ENCODE data around the gene EIF2D.

The EIF2D gene

DNA sequence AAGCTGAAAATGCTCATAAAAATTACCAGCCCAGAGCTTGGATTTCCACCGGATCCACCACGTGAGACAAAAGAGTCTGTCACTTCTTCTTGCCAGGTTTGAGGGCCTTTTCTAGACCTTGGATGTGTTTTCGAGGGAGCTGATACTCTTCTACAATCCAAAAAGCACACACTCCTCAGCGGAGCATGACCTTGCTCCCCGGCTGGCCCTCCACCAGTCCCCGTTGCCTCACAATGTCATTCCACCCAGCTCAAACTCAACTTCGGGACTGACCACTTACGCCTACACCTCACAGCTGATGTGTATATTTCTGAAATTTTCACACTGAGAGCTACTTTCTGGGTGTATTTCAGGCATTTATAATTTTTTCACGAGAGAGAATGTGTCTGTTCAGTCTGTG lies 20.6 kb downstream of the EIF2D start:
- Histone ChIP-seq H3K9me3 (ENCODE audit: control insufficient read depth, low read length) (no peaks in the 10 kb centered on the region), H3K9ac (ENCODE audit: low read length) (no peak overlapping the region), H3K36me3 (ENCODE audit: control insufficient read depth, insufficient read depth, low read length) (peaks cover 2% of the 10 kb centered on the region), H3K4me1 (ENCODE audit: control insufficient read depth, insufficient read depth, low read length) (no peaks in the 10 kb centered on the region), H3K4me3 (ENCODE audit: low read length) (no peak overlapping the region), H3K27me3 (ENCODE audit: control insufficient read depth, insufficient read depth, low read length) (no peaks in the 10 kb centered on the region)

DNA sequence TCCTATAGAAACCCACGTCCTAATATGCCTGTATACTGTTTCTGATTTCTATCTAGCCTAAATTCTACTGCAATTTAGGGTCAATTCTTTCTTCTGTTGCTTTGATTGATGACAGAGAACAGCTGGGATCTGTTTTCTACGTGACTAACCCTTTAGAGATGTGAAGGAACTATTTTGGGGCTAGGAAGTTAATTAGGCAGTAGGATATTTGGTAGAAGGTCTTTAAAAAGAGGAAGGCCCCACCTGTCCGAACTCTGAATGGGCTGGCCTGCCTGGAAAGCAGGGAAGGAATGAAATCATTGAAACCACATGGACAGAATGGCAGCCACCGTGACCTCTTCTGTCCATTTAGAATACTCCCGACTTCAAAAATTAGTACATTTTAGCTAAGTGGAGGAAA lies 21.0 kb downstream of the EIF2D start:
- no peaks in the 10 kb centered on the region for H3K9me3 ChIP-seq (ENCODE audit: control insufficient read depth, low read length)
- H3K9ac ChIP-seq (ENCODE audit: low read length): no peak overlapping the region
- H3K4me1 ChIP-seq (ENCODE audit: control insufficient read depth, insufficient read depth, low read length): no peaks in the 10 kb centered on the region
- no peaks in the 10 kb centered on the region for H3K27me3 ChIP-seq (ENCODE audit: control insufficient read depth, insufficient read depth, low read length)
- H3K4me3 ChIP-seq (ENCODE audit: low read length): no peak overlapping the region
- H3K36me3 ChIP-seq (ENCODE audit: control insufficient read depth, insufficient read depth, low read length): no peaks in the 10 kb centered on the region

DNA sequence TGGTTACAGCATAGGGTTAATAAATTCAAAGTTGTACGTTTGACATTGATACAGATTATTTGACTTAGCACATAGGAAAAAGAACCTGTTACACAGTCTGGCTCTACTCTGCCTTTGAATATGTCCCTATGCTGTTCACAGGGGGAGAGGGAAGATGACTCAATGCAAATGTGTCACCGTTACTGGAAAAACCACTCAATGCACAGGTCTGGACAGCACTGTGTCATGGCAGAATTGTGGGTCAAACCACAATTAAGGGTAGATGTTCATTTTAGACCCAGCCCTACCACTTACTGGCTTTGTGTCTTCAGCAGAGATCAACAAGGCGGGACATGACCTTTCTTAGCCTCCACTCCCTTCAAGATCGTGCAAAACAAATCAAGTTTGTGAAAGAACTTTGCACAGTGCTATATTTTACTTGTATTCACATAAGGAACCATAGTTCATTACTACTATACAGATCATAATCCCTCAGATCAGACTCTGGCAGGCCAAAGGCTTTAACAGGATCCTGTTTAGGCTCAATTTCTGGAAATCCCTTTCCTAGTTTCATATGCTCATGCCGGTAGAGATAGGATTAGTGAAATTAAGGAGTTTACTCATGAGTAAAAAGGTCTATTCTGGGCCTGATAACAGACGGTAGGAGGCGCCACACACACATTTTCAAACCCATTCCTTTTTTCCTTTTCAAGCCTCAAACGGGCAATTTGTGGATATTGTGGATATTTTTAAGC lies 22.1 kb downstream of the EIF2D start:
- H3K36me3 ChIP-seq (ENCODE audit: control insufficient read depth, insufficient read depth, low read length): no peaks in the 10 kb centered on the region
- no peaks in the 10 kb centered on the region for H3K4me1 ChIP-seq (ENCODE audit: control insufficient read depth, insufficient read depth, low read length)
- H3K27me3 ChIP-seq (ENCODE audit: control insufficient read depth, insufficient read depth, low read length): no peaks in the 10 kb centered on the region
- H3K9ac ChIP-seq (ENCODE audit: low read length): no peak overlapping the region
- H3K4me3 ChIP-seq (ENCODE audit: low read length): no peak overlapping the region
- H3K9me3 ChIP-seq (ENCODE audit: control insufficient read depth, low read length): no peaks in the 10 kb centered on the region

DNA sequence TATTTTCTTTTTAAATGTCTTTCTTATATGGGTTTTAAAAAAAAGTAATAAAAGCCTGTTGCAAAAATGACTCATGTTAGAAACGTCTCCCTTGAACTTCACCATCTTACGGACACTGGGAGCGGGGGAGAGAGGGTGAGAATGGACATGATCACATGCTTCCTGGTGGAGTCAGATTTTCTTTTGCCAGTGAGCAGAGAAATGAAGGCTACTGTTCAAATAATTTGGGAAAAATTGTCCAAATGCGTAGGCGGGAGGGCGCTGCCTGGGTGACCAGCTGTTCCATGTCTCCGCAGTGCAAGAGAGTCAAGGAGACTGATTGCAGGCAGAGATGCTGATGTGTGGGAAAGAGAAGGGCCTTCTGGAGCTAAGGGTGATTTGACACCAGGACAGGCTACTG lies 23.1 kb downstream of the EIF2D start:
- no peaks in the 10 kb centered on the region for H3K36me3 ChIP-seq (ENCODE audit: control insufficient read depth, insufficient read depth, low read length)
- no peak overlapping the region for H3K9ac ChIP-seq (ENCODE audit: low read length)
- no peaks in the 10 kb centered on the region for H3K9me3 ChIP-seq (ENCODE audit: control insufficient read depth, low read length)
- no peaks in the 10 kb centered on the region for H3K27me3 ChIP-seq (ENCODE audit: control insufficient read depth, insufficient read depth, low read length)
- no peaks in the 10 kb centered on the region for H3K4me1 ChIP-seq (ENCODE audit: control insufficient read depth, insufficient read depth, low read length)
- no peak overlapping the region for H3K4me3 ChIP-seq (ENCODE audit: low read length)

DNA sequence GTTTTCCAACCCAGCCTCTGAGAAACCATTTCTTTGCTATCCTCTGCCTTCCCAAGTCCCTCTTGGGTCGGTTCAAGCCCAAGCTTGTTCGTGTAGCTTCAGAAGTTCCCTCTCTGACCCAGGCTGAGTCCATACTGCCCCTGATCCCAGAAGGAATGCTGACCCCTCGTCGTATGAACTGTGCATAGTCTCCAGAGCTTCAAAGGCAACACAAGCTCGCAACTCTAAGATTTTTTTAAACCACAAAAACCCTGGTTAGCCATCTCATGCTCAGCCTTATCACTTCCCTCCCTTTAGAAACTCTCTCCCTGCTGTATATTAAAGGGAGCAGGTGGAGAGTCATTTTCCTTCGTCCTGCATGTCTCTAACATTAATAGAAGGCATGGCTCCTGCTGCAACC lies 23.8 kb downstream of the EIF2D start:
- Histone ChIP-seq H3K4me3 (ENCODE audit: low read length) (no peak overlapping the region), H3K4me1 (ENCODE audit: control insufficient read depth, insufficient read depth, low read length) (no peaks in the 10 kb centered on the region), H3K9ac (ENCODE audit: low read length) (no peak overlapping the region), H3K27me3 (ENCODE audit: control insufficient read depth, insufficient read depth, low read length) (no peaks in the 10 kb centered on the region), H3K36me3 (ENCODE audit: control insufficient read depth, insufficient read depth, low read length) (no peaks in the 10 kb centered on the region), H3K9me3 (ENCODE audit: control insufficient read depth, low read length) (no peaks in the 10 kb centered on the region)

- no peaks in the 10 kb centered on the region for H3K36me3 ChIP-seq (ENCODE audit: control insufficient read depth, insufficient read depth, low read length)
- H3K27me3 ChIP-seq (ENCODE audit: control insufficient read depth, insufficient read depth, low read length): no peaks in the 10 kb centered on the region
- no peak overlapping the region for H3K9ac ChIP-seq (ENCODE audit: low read length)
- H3K4me3 ChIP-seq (ENCODE audit: low read length): no peak overlapping the region
- H3K9me3 ChIP-seq (ENCODE audit: control insufficient read depth, low read length): no peaks in the 10 kb centered on the region
- H3K4me1 ChIP-seq (ENCODE audit: control insufficient read depth, insufficient read depth, low read length): peaks cover 5% of the 10 kb centered on the region
These were observed 24.4 kb downstream of the EIF2D start for GRCh38 chr1:206587904-206588303.

- Histone ChIP-seq H3K4me3 (ENCODE audit: low read length) (no peak overlapping the region), H3K36me3 (ENCODE audit: control insufficient read depth, insufficient read depth, low read length) (no peaks in the 10 kb centered on the region), H3K4me1 (ENCODE audit: control insufficient read depth, insufficient read depth, low read length) (peaks cover 8% of the 10 kb centered on the region), H3K9ac (ENCODE audit: low read length) (no peak overlapping the region), H3K27me3 (ENCODE audit: control insufficient read depth, insufficient read depth, low read length) (no peaks in the 10 kb centered on the region), H3K9me3 (ENCODE audit: control insufficient read depth, low read length) (no peaks in the 10 kb centered on the region)
These were observed 25.5 kb downstream of the EIF2D start for GRCh38 chr1:206586501-206587445.

DNA sequence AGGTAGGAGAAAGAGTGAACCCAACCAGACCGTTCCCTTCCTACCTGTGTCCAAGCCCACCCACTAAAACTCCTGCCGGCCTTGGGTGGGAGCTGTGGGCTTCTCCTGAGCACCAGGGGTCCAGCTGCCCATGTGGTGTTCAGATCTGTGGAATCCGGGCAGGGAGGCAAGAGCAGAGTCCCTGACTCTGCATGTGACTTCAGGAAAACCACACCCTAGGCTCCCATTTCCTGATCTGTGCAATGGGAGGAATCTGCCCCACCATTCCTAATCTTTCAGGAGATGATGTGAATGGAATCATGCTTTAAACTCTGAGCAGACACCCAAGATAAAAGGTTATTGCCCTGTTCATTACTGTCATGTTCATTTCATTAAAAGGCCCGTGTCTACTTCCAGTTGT lies 27.6 kb downstream of the EIF2D start:
- Histone ChIP-seq H3K9me3 (ENCODE audit: control insufficient read depth, low read length) (no peaks in the 10 kb centered on the region), H3K4me1 (ENCODE audit: control insufficient read depth, insufficient read depth, low read length) (peaks cover 8% of the 10 kb centered on the region), H3K36me3 (ENCODE audit: control insufficient read depth, insufficient read depth, low read length) (no peaks in the 10 kb centered on the region), H3K4me3 (ENCODE audit: low read length) (no peak overlapping the region), H3K9ac (ENCODE audit: low read length) (no peak overlapping the region), H3K27me3 (ENCODE audit: control insufficient read depth, insufficient read depth, low read length) (no peaks in the 10 kb centered on the region)

- H3K36me3 ChIP-seq (ENCODE audit: control insufficient read depth, insufficient read depth, low read length): no peaks in the 10 kb centered on the region
These were observed 28.3 kb downstream of the EIF2D start for GRCh38 chr1:206583707-206584648.

DNA sequence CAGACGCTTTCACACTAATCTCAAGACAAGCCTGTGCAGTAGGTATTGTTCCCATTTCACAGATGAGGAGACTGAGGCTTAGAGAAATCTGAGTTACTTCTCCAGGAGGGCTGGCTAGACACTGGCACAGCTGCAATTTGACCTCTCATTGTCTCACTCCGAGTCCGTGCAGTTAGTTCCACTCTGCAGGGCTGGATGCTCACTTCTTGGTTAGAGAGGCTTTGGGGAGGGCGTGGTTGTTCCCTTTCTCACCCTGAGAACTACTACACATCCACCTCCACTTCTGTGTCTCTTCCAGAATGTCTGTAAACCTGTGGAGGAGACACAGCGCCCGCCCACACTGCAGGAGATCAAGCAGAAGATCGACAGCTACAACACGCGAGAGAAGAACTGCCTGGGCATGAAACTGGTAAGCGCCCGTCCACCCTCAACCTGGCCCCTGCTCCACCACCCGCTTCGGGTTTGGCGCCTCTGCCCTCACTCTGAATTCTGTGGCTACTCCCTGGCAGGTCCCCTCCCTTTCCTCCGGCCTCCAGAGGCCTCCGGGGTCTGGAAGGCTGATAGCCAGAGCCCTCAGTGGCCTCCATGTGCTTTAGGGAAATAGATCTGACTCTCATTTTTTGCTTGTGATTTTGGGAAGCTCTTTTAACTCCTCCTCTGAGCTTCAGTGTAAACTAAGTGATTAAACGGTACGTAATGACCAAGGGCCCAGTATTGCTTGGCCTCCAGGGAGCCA lies 29.1 kb downstream of the EIF2D start:
- peaks cover 8% of the 10 kb centered on the region for H3K4me1 ChIP-seq (ENCODE audit: control insufficient read depth, insufficient read depth, low read length)
- no peaks in the 10 kb centered on the region for H3K36me3 ChIP-seq (ENCODE audit: control insufficient read depth, insufficient read depth, low read length)
- H3K9me3 ChIP-seq (ENCODE audit: control insufficient read depth, low read length): no peaks in the 10 kb centered on the region
- no peak overlapping the region for H3K4me3 ChIP-seq (ENCODE audit: low read length)
- no peak overlapping the region for H3K9ac ChIP-seq (ENCODE audit: low read length)
- no peaks in the 10 kb centered on the region for H3K27me3 ChIP-seq (ENCODE audit: control insufficient read depth, insufficient read depth, low read length)

More at GRCh38 chr1:206583707-206584648, 28.3 kb downstream of the EIF2D start:
- Histone ChIP-seq H3K27me3 (ENCODE audit: control insufficient read depth, insufficient read depth, low read length) (no peaks in the 10 kb centered on the region), H3K4me3 (ENCODE audit: low read length) (no peak overlapping the region), H3K9ac (ENCODE audit: low read length) (no peak overlapping the region), H3K9me3 (ENCODE audit: control insufficient read depth, low read length) (no peaks in the 10 kb centered on the region), H3K4me1 (ENCODE audit: control insufficient read depth, insufficient read depth, low read length) (peaks cover 8% of the 10 kb centered on the region)

DNA sequence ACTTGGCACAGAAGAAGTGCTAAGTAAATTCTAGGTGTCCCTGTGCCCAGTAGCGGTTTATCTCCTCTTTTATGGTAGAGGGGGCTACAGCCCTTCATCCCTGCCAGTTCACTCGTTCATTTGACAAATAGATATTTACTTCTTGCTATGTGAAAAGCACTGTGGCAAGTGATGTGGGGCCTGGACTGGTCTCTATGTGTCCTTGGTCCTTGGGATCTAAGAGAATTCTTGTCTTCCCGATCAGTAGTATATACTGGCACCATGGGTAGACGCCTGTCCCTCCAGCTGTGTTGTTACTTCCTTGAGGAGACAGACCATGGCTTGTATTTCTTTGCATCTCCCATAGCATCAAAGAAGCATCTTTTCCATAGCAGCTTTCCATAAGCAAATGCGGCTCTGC lies 29.7 kb downstream of the EIF2D start:
- Histone ChIP-seq H3K9me3 (ENCODE audit: control insufficient read depth, low read length) (no peaks in the 10 kb centered on the region), H3K4me3 (ENCODE audit: low read length) (no peak overlapping the region), H3K9ac (ENCODE audit: low read length) (no peak overlapping the region), H3K4me1 (ENCODE audit: control insufficient read depth, insufficient read depth, low read length) (peaks cover 8% of the 10 kb centered on the region), H3K27me3 (ENCODE audit: control insufficient read depth, insufficient read depth, low read length) (no peaks in the 10 kb centered on the region), H3K36me3 (ENCODE audit: control insufficient read depth, insufficient read depth, low read length) (no peaks in the 10 kb centered on the region)
